Cardiac muscle cell (in vitro differentiated cells and primary cell): ENCODE data around the gene MMP2. TPM values are rescaled to one million over a fixed set of nuclear protein-coding genes. Genes with fewer than 3 reads are reported as not detected.

ENCODE experiments used
- DNase-seq, 2 donors: peaks; one replicate each; pipeline versions ENCODE4 v3.0.0 to v3.0.0-alpha.2; 2010 to 2017; ENCODE audit warnings: low read depth in 1 of 2, low spot score in 1 of 2
- H3K27ac ChIP-seq: fragments of 200-600 bp; sonication (generic); 2 replicates; pipeline ENCODE4 v1.5.1; 2016
- H3K27me3 ChIP-seq: fragments of 200-600 bp; sonication (generic); 2 replicates; pipeline ENCODE4 v1.6.0; 2016; ENCODE audit warnings: control low read depth
- H3K36me3 ChIP-seq: fragments of 200-600 bp; sonication (generic); 2 replicates; pipeline ENCODE4 v1.5.1; 2016; ENCODE audit warnings: control low read depth
- H3K4me1 ChIP-seq: fragments of 200-600 bp; sonication (generic); 2 replicates; pipeline ENCODE4 v1.8.1; 2017; ENCODE audit warnings: low read depth, mild to moderate bottlenecking, mixed run types
- H3K4me3 ChIP-seq: fragments of 200-600 bp; sonication (generic); 2 replicates; pipeline ENCODE4 v1.5.1; 2016; ENCODE audit warnings: mild to moderate bottlenecking
- H3K9me3 ChIP-seq: fragments of 200-600 bp; sonication (generic); 2 replicates; pipeline ENCODE4 v1.5.1; 2017; ENCODE audit warnings: low read depth, mild to moderate bottlenecking, control low read depth
- CTCF ChIP-seq: IDR thresholded peaks from 2 replicates; pipeline ENCODE4 v1.5.1; 2012; ENCODE audit warnings: low read depth, mild to moderate bottlenecking, low read length
- polyA plus RNA-seq: library from polyadenylated mRNA; unstranded; fragments of >200 nt; fragmentation: Nextera tagmentation; extraction: Ambion mirVana; gene quantifications from 2 replicates; pipeline ENCODE4 v1.2.1, GENCODE V29; 2016
- total RNA-seq: library from RNA; depleted of rRNA; stranded (reverse); fragments of >200 nt; gene quantifications from 2 replicates; pipeline ENCODE4 v1.2.3, GENCODE V29; 2016

Gene MMP2
- total and polyA plus RNA-seq, 2 experiments from 2014 or later: 39.9 to 44.3 TPM

GRCh38 chr16:55444754-55445485 lies 34.1 kb upstream of the MMP2 start:
- H3K27me3 ChIP-seq: peaks cover 5% of the 10 kb centered on the region
- H3K4me3 ChIP-seq: no peak overlapping the region
- peaks cover 15% of the 10 kb centered on the region for H3K4me1 ChIP-seq
- no peak for TF ChIP-seq CTCF
- H3K9me3 ChIP-seq: no peaks in the 10 kb centered on the region
- peak in 1 of 2 donors; percentile 31 for DNase-seq
- H3K27ac ChIP-seq: no peak overlapping the region
- H3K36me3 ChIP-seq: no peaks in the 10 kb centered on the region

- Histone ChIP-seq H3K4me1 (peaks cover 15% of the 10 kb centered on the region), H3K4me3 (no peak overlapping the region), H3K9me3 (no peaks in the 10 kb centered on the region), H3K27ac (no peak overlapping the region), H3K36me3 (no peaks in the 10 kb centered on the region), H3K27me3 (no peaks in the 10 kb centered on the region)
- DNase-seq: no peak
- TF ChIP-seq CTCF: no peak
Observed at GRCh38 chr16:55447231-55447630, 31.8 kb upstream of the MMP2 start.

- no peaks in the 10 kb centered on the region for H3K9me3 ChIP-seq
- H3K4me1 ChIP-seq: no peaks in the 10 kb centered on the region
- no peak for TF ChIP-seq CTCF
- H3K27ac ChIP-seq: no peak overlapping the region
- H3K4me3 ChIP-seq: no peak overlapping the region
- peaks cover 4% of the 10 kb centered on the region for H3K27me3 ChIP-seq
- no peaks in the 10 kb centered on the region for H3K36me3 ChIP-seq
- no peak for DNase-seq
Observed at GRCh38 chr16:55452996-55453395, 26.0 kb upstream of the MMP2 start.

GRCh38 chr16:55453909-55454308 lies 25.1 kb upstream of the MMP2 start:
- H3K27me3 ChIP-seq: peaks cover 7% of the 10 kb centered on the region
- H3K4me1 ChIP-seq: no peaks in the 10 kb centered on the region
- no peaks in the 10 kb centered on the region for H3K36me3 ChIP-seq
- no peaks in the 10 kb centered on the region for H3K9me3 ChIP-seq
- no peak for DNase-seq
- H3K4me3 ChIP-seq: no peak overlapping the region
- no peak overlapping the region for H3K27ac ChIP-seq
- TF ChIP-seq CTCF: no peak

GRCh38 chr16:55454861-55455260 lies 24.1 kb upstream of the MMP2 start:
- no peaks in the 10 kb centered on the region for H3K36me3 ChIP-seq
- no peaks in the 10 kb centered on the region for H3K4me1 ChIP-seq
- no peak overlapping the region for H3K4me3 ChIP-seq
- no peak for TF ChIP-seq CTCF
- H3K27ac ChIP-seq: no peak overlapping the region
- H3K9me3 ChIP-seq: no peaks in the 10 kb centered on the region
- DNase-seq: no peak
- H3K27me3 ChIP-seq: peaks cover 8% of the 10 kb centered on the region
